ENCODE measurements around the gene USP6NL.

- TF ChIP-seq CTCF (IDR thresholded peaks at IDR 0.05), result no peak
- no peak for TF ChIP-seq EZH2 (IDR thresholded peaks at IDR 0.05)
- TF ChIP-seq EZH2phosphoT487 (IDR thresholded peaks at IDR 0.05), result no peak
Observed at GRCh38 chr10:11404901-11405300, 206.5 kb downstream of the USP6NL start.
